ENCODE data around the gene WNT7B. TPM values are rescaled to one million over a fixed set of nuclear protein-coding genes. Genes with fewer than 3 reads are reported as not detected.

WNT7B gene
- total and polyA plus RNA-seq, 10 of the 15 experiments (the other 5 are each of a cell fraction or from before 2014, with no cell fraction given) = 0.12 TPM; not detected in 9

DNA sequence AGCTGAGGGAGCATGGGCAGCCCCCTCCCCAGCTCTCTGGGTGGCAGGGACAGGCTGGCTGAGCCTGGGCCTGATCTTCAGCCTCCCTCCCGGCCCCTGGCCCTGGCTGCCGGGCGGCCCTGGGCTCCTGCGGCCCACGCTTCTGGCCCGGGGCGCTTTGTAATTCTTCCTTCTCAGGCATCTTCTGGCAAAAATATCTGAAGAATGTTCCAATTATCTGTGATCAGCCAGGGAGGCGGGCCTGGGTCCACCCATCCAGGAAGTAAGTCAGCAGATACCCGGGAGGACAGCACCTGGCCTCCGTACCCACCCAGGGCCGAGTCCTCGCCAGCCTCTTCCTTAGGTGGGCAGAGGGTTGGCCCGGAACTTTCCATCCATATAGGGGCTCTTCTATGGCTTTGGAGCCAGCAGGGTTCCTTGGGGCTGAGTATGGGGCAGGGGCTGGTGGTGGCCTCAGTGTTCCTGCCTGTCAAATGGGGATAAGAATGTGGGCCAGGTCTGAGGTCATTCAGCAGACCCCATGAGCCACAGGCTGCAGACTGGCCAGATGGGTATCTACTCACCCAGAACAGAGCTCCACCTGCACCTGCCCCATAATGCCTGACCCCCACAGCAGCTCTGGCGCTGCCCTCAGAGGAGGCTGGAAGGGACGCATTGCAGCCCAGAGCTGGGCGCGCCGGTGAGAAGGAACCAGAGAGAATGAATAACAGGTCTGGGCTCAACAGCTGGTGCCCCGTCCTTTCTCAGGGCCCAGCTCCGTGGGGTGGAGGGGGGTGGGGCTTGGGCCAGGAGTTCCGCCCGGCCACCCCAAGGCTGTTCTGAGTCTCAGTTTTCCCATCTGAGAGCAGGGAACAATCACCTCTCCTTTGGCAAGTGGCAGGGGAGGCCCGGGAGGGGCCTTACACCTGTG lies 16.2 kb downstream of the WNT7B start:
- DNase-seq (ENCODE audit: low read depth, low spot score) (no peak), ATAC-seq (no peak), FAIRE-seq (no peak)
- intact Hi-C loops (cut with micrococcal nuclease; ENCODE audit: unreplicated experiment) = no loop called here
- no TSS peak for BruUV-seq (replicated peaks)
- Histone ChIP-seq H3K27ac (ENCODE audit: control insufficient read depth, insufficient read depth) (no peak overlapping the region), H4K20me1 (ENCODE audit: control insufficient read depth, insufficient read depth) (no peaks in the 10 kb centered on the region), H3K9ac (ENCODE audit: control insufficient read depth, insufficient read depth, low read length) (no peak overlapping the region), H3K9me3 (replicated peaks; ENCODE audit: control insufficient read depth, insufficient read depth, low read length) (no peaks in the 10 kb centered on the region), H3K4me3 (no peak overlapping the region), H2AFZ (ENCODE audit: control insufficient read depth, low read depth, low read length) (no peak overlapping the region), H3K79me2 (ENCODE audit: control insufficient read depth, insufficient read depth, low read length) (no peaks in the 10 kb centered on the region), H3K4me1 (ENCODE audit: control insufficient read depth, insufficient read depth, low read length) (no peaks in the 10 kb centered on the region), H3K4me2 (ENCODE audit: control insufficient read depth, insufficient read depth) (no peak overlapping the region), H3K27me3 (replicated peaks in 1 of 2; ENCODE audit: control insufficient read depth in 2 of 2, insufficient read depth in 2 of 2, low read length in 1 of 2) (peaks cover 0 to 2% of the 10 kb centered on the region in 2 experiments; a peak in 2 of 4 replicates), H3K36me3 (ENCODE audit: control insufficient read depth in 2 of 2, insufficient read depth in 2 of 2, low read length in 1 of 2) (no peaks in the 10 kb centered on the region)
- POLR2A ChIA-PET = no interaction called here
- RAD21 ChIA-PET (ENCODE audit: unreplicated experiment) = no interaction called here
- TF ChIP-seq SREBF1 (IDR thresholded peaks at IDR 0.05; ENCODE audit: low read length) (no peak), SIN3A (IDR thresholded peaks at IDR 0.05; ENCODE audit: low read depth, low read length) (no peak), BMI1 (IDR thresholded peaks at IDR 0.05; ENCODE audit: borderline replicate concordance) (no peak), EGR1 (IDR thresholded peaks at IDR 0.05; ENCODE audit: borderline replicate concordance in 1 of 2, low read depth in 2 of 2, low read length in 2 of 2) (no peak), ZNF207 (IDR thresholded peaks at IDR 0.05; ENCODE audit: borderline replicate concordance) (no peak), FOXK2 (IDR thresholded peaks at IDR 0.05) (no peak), DPF2 (IDR thresholded peaks at IDR 0.05) (no peak), YY1 (IDR thresholded peaks at IDR 0.05; ENCODE audit: low read depth, low read length) (no peak), PAX5 (IDR thresholded peaks at IDR 0.05; ENCODE audit: borderline replicate concordance, low read depth, low read length) (no peak), POLR2AphosphoS2 (IDR thresholded peaks at IDR 0.05; ENCODE audit: low read depth, low read length) (no peak), STAT1 (conservative IDR thresholded peaks at IDR 0.05) (no peak), NFYA (IDR thresholded peaks at IDR 0.05; ENCODE audit: borderline replicate concordance, low read depth, low read length) (no peak), RB1 (IDR thresholded peaks at IDR 0.05; ENCODE audit: borderline replicate concordance) (no peak), STAT3 (IDR thresholded peaks at IDR 0.05; ENCODE audit: low read depth, low read length) (no peak), IKZF2 (IDR thresholded peaks at IDR 0.05) (no peak), ZNF217 (IDR thresholded peaks at IDR 0.05) (no peak)
- TF ChIP-seq, protein P1, sequence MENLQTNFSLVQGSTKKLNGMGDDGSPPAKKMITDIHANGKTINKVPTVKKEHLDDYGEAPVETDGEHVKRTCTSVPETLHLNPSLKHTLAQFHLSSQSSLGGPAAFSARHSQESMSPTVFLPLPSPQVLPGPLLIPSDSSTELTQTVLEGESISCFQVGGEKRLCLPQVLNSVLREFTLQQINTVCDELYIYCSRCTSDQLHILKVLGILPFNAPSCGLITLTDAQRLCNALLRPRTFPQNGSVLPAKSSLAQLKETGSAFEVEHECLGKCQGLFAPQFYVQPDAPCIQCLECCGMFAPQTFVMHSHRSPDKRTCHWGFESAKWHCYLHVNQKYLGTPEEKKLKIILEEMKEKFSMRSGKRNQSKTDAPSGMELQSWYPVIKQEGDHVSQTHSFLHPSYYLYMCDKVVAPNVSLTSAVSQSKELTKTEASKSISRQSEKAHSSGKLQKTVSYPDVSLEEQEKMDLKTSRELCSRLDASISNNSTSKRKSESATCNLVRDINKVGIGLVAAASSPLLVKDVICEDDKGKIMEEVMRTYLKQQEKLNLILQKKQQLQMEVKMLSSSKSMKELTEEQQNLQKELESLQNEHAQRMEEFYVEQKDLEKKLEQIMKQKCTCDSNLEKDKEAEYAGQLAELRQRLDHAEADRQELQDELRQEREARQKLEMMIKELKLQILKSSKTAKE (IDR thresholded peaks at IDR 0.05; ENCODE audit: low read depth, poor library complexity, severe bottlenecking) = no peak
- TF ChIP-seq, protein P2, sequence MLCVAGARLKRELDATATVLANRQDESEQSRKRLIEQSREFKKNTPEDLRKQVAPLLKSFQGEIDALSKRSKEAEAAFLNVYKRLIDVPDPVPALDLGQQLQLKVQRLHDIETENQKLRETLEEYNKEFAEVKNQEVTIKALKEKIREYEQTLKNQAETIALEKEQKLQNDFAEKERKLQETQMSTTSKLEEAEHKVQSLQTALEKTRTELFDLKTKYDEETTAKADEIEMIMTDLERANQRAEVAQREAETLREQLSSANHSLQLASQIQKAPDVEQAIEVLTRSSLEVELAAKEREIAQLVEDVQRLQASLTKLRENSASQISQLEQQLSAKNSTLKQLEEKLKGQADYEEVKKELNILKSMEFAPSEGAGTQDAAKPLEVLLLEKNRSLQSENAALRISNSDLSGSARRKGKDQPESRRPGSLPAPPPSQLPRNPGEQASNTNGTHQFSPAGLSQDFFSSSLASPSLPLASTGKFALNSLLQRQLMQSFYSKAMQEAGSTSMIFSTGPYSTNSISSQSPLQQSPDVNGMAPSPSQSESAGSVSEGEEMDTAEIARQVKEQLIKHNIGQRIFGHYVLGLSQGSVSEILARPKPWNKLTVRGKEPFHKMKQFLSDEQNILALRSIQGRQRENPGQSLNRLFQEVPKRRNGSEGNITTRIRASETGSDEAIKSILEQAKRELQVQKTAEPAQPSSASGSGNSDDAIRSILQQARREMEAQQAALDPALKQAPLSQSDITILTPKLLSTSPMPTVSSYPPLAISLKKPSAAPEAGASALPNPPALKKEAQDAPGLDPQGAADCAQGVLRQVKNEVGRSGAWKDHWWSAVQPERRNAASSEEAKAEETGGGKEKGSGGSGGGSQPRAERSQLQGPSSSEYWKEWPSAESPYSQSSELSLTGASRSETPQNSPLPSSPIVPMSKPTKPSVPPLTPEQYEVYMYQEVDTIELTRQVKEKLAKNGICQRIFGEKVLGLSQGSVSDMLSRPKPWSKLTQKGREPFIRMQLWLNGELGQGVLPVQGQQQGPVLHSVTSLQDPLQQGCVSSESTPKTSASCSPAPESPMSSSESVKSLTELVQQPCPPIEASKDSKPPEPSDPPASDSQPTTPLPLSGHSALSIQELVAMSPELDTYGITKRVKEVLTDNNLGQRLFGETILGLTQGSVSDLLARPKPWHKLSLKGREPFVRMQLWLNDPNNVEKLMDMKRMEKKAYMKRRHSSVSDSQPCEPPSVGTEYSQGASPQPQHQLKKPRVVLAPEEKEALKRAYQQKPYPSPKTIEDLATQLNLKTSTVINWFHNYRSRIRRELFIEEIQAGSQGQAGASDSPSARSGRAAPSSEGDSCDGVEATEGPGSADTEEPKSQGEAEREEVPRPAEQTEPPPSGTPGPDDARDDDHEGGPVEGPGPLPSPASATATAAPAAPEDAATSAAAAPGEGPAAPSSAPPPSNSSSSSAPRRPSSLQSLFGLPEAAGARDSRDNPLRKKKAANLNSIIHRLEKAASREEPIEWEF (IDR thresholded peaks at IDR 0.05; ENCODE audit: insufficient replicate concordance, low read depth, low read length) = no peak
- CTCF ChIA-PET = no interaction called here
- in situ Hi-C loops (cut with MboI) = loop anchor here (25.0 kb wide), 1 partner anchor 1048 kb away; no protein-coding TSS in a partner anchor
- WGBS (ENCODE audit: insufficient coverage, insufficient replicate concordance, low lambda C conversion rate, missing lambda C conversion rate) = 52% methylated on average over 23 of the region's 23 CpGs
- SMC1A ChIA-PET (ENCODE audit: uncharacterized antibody, unreplicated experiment) = no interaction called here
